GM12878 (cell line): ENCODE measurements around the gene NFKBIE. TPM values are rescaled to one million over a fixed set of nuclear protein-coding genes. Genes with fewer than 3 reads are reported as not detected.

ENCODE experiments used
- ATAC-seq: fragments of 200-7000 bp; cut with Tn5 transposase; 3 replicates; pipeline ENCODE4 v1.9.1; 2020; ENCODE audit warnings: mild to moderate bottlenecking, moderate library complexity
- BruUV-seq: library from RNA; stranded (reverse); fragments of 400-500 nt; replicated peaks from 2 replicates; lab custom pipeline; 2021; lab: Mats Ljungman, UMichigan
- CTCF ChIA-PET: fragments of 300-600 bp; sonication (Branson Sonifier 250); formaldehyde crosslinking; extraction: SDS; loops from one replicate; lab custom pipeline; 2021; ENCODE audit warnings: inconsistent platforms; lab: Yijun Ruan, JAX
- POLR2A ChIA-PET: fragments of 350-600 bp; formaldehyde crosslinking; extraction: SDS; loops from one replicate; lab custom pipeline; 2021; ENCODE audit warnings: inconsistent platforms; lab: Charles Lee
- RAD21 ChIA-PET: fragments of 300-600 bp; sonication (Branson Sonifier 250); formaldehyde crosslinking; loops from one replicate; lab custom pipeline; 2023; ENCODE audit warnings: antibody characterized with exemption; ENCODE audit not compliant: unreplicated experiment; lab: Charles Lee
- SMC1A ChIA-PET: fragments of 300-600 bp; sonication (Branson Sonifier 250); formaldehyde crosslinking; loops from one replicate; lab custom pipeline; 2023; ENCODE audit not compliant: unreplicated experiment, uncharacterized antibody; lab: Charles Lee
- DNase-seq: peaks from one replicate; pipeline ENCODE4 v3.0.0-alpha.2; 2011; ENCODE audit warnings: low read depth, low spot score
- FAIRE-seq: peaks from 3 replicates; lab custom pipeline; 2011; peaks lifted over from hg19 to GRCh38; lab: Jason Lieb, UNC
- H2AFZ ChIP-seq: 2 replicates; pipeline ENCODE4 v1.6.0; 2011; ENCODE audit warnings: low read depth, low read length, control low read depth; ENCODE audit not compliant: control insufficient read depth
- H3K27ac ChIP-seq: 2 replicates; pipeline ENCODE4 v1.5.1; 2011; ENCODE audit warnings: control low read depth; ENCODE audit not compliant: control insufficient read depth, insufficient read depth
- H3K27me3 ChIP-seq, 2 experiments: replicated peaks in 1 of 2; 2 replicates each; pipeline versions ENCODE4 v1.6.0 to v1.6.1; 2011; ENCODE audit warnings: low read length in 1 of 2; ENCODE audit not compliant: control insufficient read depth in 2 of 2, insufficient read depth in 2 of 2
- H3K36me3 ChIP-seq, 2 experiments: 2 replicates each; pipeline ENCODE4 v1.5.1; 2011; ENCODE audit warnings: low read length in 1 of 2; ENCODE audit not compliant: control insufficient read depth in 2 of 2, insufficient read depth in 2 of 2
- H3K4me1 ChIP-seq: 2 replicates; pipeline ENCODE4 v1.6.1; 2011; ENCODE audit warnings: mild to moderate bottlenecking, low read length, moderate library complexity, mixed read lengths; ENCODE audit not compliant: control insufficient read depth, insufficient read depth
- H3K4me2 ChIP-seq: 2 replicates; pipeline ENCODE4 v1.6.0; 2011; ENCODE audit warnings: control low read depth; ENCODE audit not compliant: control insufficient read depth, insufficient read depth
- H3K4me3 ChIP-seq: fragments of 200-600 bp; sonication (generic); 2 replicates; pipeline ENCODE4 v1.5.1; 2016
- H3K79me2 ChIP-seq: 2 replicates; pipeline ENCODE4 v1.6.0; 2011; ENCODE audit warnings: low read length; ENCODE audit not compliant: control insufficient read depth, insufficient read depth
- H3K9ac ChIP-seq: 2 replicates; pipeline ENCODE4 v1.8.0; 2011; ENCODE audit warnings: low read length, control low read depth, mixed read lengths; ENCODE audit not compliant: control insufficient read depth, insufficient read depth
- H3K9me3 ChIP-seq: replicated peaks from 3 replicates; pipeline ENCODE4 v1.5.1; 2011; ENCODE audit warnings: mild to moderate bottlenecking, low read length; ENCODE audit not compliant: control insufficient read depth, insufficient read depth
- H4K20me1 ChIP-seq: 2 replicates; pipeline ENCODE4 v1.6.0; 2011; ENCODE audit not compliant: control insufficient read depth, insufficient read depth
- BACH1 ChIP-seq: fragments of 450-650 bp; IDR thresholded peaks from 2 replicates; pipeline ENCODE4 v1.6.1; 2017; ENCODE audit warnings: mild to moderate bottlenecking, borderline replicate concordance
- ETV6 ChIP-seq, 2 experiments: fragments of 450-650 bp in 1 of 2; IDR thresholded peaks in 1 of 2; conservative IDR thresholded peaks in 1 of 2; 2 replicates each; pipeline ENCODE4 v1.6.1; 2014; ENCODE audit warnings: antibody characterized with exemption in 1 of 2, borderline replicate concordance in 1 of 2, low read depth in 1 of 2, mild to moderate bottlenecking in 1 of 2, moderate library complexity in 1 of 2
- KDM1A ChIP-seq: fragments of 200-600 bp; sonication (generic); IDR thresholded peaks from 2 replicates; pipeline ENCODE4 v1.6.1; 2016; ENCODE audit warnings: borderline replicate concordance
- LARP7 ChIP-seq: fragments of 450-650 bp; IDR thresholded peaks from 2 replicates; pipeline ENCODE4 v1.6.1; 2017; ENCODE audit warnings: mild to moderate bottlenecking
- MEF2B ChIP-seq: fragments of 450-650 bp; IDR thresholded peaks from 2 replicates; pipeline ENCODE4 v1.6.1; 2018; ENCODE audit warnings: mild to moderate bottlenecking, moderate library complexity; ENCODE audit not compliant: partially characterized antibody, poor library complexity, severe bottlenecking
- MYC ChIP-seq: IDR thresholded peaks from 2 replicates; pipeline ENCODE4 v1.6.1; 2011; ENCODE audit warnings: mild to moderate bottlenecking, low read length, moderate library complexity, inconsistent platforms; ENCODE audit not compliant: insufficient read depth, insufficient replicate concordance, insufficient read length, severe bottlenecking
- NBN ChIP-seq: fragments of 450-650 bp; IDR thresholded peaks from 2 replicates; pipeline ENCODE4 v1.6.1; 2016
- NFIC ChIP-seq: IDR thresholded peaks from 2 replicates; pipeline ENCODE4 v1.6.1; 2012; ENCODE audit warnings: low read depth, mild to moderate bottlenecking, inconsistent platforms, low read length, moderate library complexity
- NR2C1 ChIP-seq: fragments of 450-650 bp; IDR thresholded peaks from 2 replicates; pipeline ENCODE4 v1.6.1; 2017; ENCODE audit warnings: antibody characterized with exemption, mild to moderate bottlenecking, moderate library complexity
- RCOR1 ChIP-seq: conservative IDR thresholded peaks from 2 replicates; pipeline ENCODE4 v1.6.1; 2012; ENCODE audit warnings: low read depth, low read length, improper control_type of control experiment
- TCF7 ChIP-seq: IDR thresholded peaks from 2 replicates; pipeline ENCODE4 v1.6.1; 2014; ENCODE audit warnings: antibody characterized with exemption, borderline replicate concordance
- WRNIP1 ChIP-seq: IDR thresholded peaks from 2 replicates; pipeline ENCODE4 v1.6.1; 2011; ENCODE audit warnings: low read depth, low read length, improper control_type of control experiment, borderline replicate concordance
- ZNF384 ChIP-seq: IDR thresholded peaks from 2 replicates; pipeline ENCODE4 v1.6.1; 2012; ENCODE audit warnings: low read depth, mild to moderate bottlenecking, low read length, improper control_type of control experiment, borderline replicate concordance
- ZNF687 ChIP-seq: fragments of 450-650 bp; IDR thresholded peaks from 2 replicates; pipeline ENCODE4 v1.6.1; 2017; ENCODE audit warnings: mild to moderate bottlenecking, moderate library complexity
- WGBS: methylation state at CpG from one replicate; pipeline ENCODE4 v1.1.6; 2016; ENCODE audit warnings: low lambda C conversion rate; ENCODE audit not compliant: insufficient replicate concordance, insufficient coverage; ENCODE audit errors: missing lambda C conversion rate; 5-methylcytosine and 5-hydroxymethylcytosine counted together
- in situ Hi-C: fragments of 300-500 bp; cut with MboI; formaldehyde crosslinking; loops from 9 replicates; pipeline ENCODE4 v1.14.3; 2018; ENCODE audit warnings: mixed read lengths
- intact Hi-C: fragments of 100-400 bp; cut with micrococcal nuclease; formaldehyde crosslinking; loops from one replicate; pipeline ENCODE4 v1.14.2; 2022; ENCODE audit not compliant: unreplicated experiment
- polyA plus RNA-seq, 11 experiments: library from polyadenylated mRNA; depleted of rRNA in 4 of 11; unstranded in 6 of 11; stranded (reverse) in 5 of 11; fragments of >200 nt; fragmentation: Nextera tagmentation in 4 of 11; fragmentation: Illumina TruSeq in 1 of 11; extraction: Ambion mirVana in 4 of 11; extraction: Trizol in 1 of 11; gene quantifications; 1 replicate in 1 of 11; 2 replicates in 10 of 11; pipeline versions ENCODE4 v1.2.1 to v1.2.3, GENCODE V29; 2011 to 2016; ENCODE audit warnings: inconsistent platforms in 2 of 11, missing spikeins in 2 of 11, low read depth in 1 of 11
- total RNA-seq, 4 experiments: library from RNA; depleted of rRNA in 3 of 4; stranded (reverse); fragments of >200 nt in 3 of 4; fragmentation: Illumina TruSeq in 1 of 4; extraction: Trizol in 1 of 4; gene quantifications; 2 replicates each; pipeline versions ENCODE4 v1.2.1 to v1.2.3, GENCODE V29; 2013 to 2021
- TF ChIP-seq, protein P1 (sequence below): fragments of 150-350 bp; IDR thresholded peaks from 2 replicates; pipeline ENCODE4 v1.6.1; 2014; ENCODE audit warnings: mild to moderate bottlenecking, low read depth, low read length
- TF ChIP-seq, protein P2 (sequence below): IDR thresholded peaks from 2 replicates; pipeline ENCODE4 v1.6.1; 2011; ENCODE audit warnings: mild to moderate bottlenecking, low read depth, low read length, moderate library complexity; ENCODE audit not compliant: insufficient replicate concordance

The NFKBIE gene
- total and polyA plus RNA-seq, 10 of the 15 experiments (the other 5 are each of a cell fraction or from before 2014, with no cell fraction given) = 10.4 to 106 (median 38.8) TPM

DNA sequence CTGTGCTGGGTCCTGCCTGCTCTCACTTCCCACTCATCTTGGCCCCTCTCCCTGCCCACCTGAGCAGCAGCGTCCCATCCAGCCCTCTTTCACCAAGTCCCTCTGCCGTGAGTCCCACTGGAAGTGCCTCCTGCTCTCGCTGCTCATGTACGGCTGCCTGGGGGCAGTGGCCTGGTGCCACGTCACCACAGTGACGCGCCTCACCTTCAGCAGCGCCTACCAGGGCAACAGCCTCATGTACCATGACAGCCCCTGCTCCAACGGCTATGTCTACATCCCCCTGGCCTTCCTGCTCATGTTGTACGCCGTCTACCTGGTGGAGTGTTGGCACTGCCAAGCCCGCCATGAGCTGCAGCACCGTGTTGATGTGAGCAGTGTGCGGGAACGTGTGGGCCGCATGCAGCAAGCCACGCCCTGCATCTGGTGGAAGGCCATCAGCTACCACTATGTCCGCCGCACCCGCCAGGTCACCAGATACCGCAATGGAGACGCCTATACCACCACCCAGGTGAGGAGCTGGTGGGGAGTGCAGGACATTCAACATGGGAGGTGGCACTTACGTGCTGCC, 7.7 kb upstream of the NFKBIE start:
- in situ Hi-C loops = no loop called here
- Histone ChIP-seq H3K36me3 (no peaks in the 10 kb centered on the region), H2AFZ (no peak overlapping the region), H3K9ac (no peak overlapping the region), H3K4me2 (no peak overlapping the region), H3K79me2 (no peaks in the 10 kb centered on the region), H3K27me3 (peaks cover 4 to 15% of the 10 kb centered on the region in 2 experiments; a peak in 3 of 4 replicates), H4K20me1 (no peaks in the 10 kb centered on the region), H3K4me1 (peaks cover 4% of the 10 kb centered on the region), H3K4me3 (no peak overlapping the region), H3K27ac (no peak overlapping the region), H3K9me3 (no peaks in the 10 kb centered on the region)
- no TSS peak for BruUV-seq
- RAD21 ChIA-PET = no interaction called here
- CTCF ChIA-PET = no interaction called here
- ATAC-seq (no peak), DNase-seq (no peak), FAIRE-seq (no peak)
- 57% methylated on average over 23 of the region's 23 CpGs for WGBS
- intact Hi-C loops = no loop called here
- SMC1A ChIA-PET = interaction anchor here (0.5 kb wide), 1 partner anchor 1430 kb away, joined by 3 read pairs; no protein-coding TSS in a partner anchor
- POLR2A ChIA-PET = no interaction called here
- no peak for TF ChIP-seq BACH1
- no peak for TF ChIP-seq WRNIP1
- no peak for TF ChIP-seq NBN
- TF ChIP-seq LARP7 = no peak
- TF ChIP-seq KDM1A = no peak
- TF ChIP-seq MEF2B = no peak
- TF ChIP-seq ETV6 (conservative IDR thresholded peaks at IDR 0.05 in 1 of 2, IDR thresholded peaks at IDR 0.05 in 1 of 2; ENCODE audit: borderline replicate concordance in 1 of 2, low read depth in 1 of 2) = no peak
- TF ChIP-seq RCOR1 = no peak
- TF ChIP-seq NR2C1 = no peak
- TF ChIP-seq TCF7 = no peak
- TF ChIP-seq, protein P1, sequence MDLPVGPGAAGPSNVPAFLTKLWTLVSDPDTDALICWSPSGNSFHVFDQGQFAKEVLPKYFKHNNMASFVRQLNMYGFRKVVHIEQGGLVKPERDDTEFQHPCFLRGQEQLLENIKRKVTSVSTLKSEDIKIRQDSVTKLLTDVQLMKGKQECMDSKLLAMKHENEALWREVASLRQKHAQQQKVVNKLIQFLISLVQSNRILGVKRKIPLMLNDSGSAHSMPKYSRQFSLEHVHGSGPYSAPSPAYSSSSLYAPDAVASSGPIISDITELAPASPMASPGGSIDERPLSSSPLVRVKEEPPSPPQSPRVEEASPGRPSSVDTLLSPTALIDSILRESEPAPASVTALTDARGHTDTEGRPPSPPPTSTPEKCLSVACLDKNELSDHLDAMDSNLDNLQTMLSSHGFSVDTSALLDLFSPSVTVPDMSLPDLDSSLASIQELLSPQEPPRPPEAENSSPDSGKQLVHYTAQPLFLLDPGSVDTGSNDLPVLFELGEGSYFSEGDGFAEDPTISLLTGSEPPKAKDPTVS = no peak
- no peak for TF ChIP-seq MYC
- no peak for TF ChIP-seq ZNF384
- no peak for TF ChIP-seq ZNF687
- no peak for TF ChIP-seq NFIC
- TF ChIP-seq, protein P2, sequence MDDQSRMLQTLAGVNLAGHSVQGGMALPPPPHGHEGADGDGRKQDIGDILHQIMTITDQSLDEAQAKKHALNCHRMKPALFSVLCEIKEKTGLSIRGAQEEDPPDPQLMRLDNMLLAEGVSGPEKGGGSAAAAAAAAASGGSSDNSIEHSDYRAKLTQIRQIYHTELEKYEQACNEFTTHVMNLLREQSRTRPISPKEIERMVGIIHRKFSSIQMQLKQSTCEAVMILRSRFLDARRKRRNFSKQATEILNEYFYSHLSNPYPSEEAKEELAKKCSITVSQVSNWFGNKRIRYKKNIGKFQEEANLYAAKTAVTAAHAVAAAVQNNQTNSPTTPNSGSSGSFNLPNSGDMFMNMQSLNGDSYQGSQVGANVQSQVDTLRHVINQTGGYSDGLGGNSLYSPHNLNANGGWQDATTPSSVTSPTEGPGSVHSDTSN = no peak
